PC-9 (cell line): ENCODE measurements around the gene CADM2. TPM values are rescaled to one million over a fixed set of nuclear protein-coding genes. Genes with fewer than 3 reads are reported as not detected.

Source experiments
- BruUV-seq: library from RNA; stranded (reverse); fragments of 400-500 nt; replicated peaks from 2 replicates; lab custom pipeline; 2021; lab: Mats Ljungman, UMichigan
- CTCF ChIA-PET: fragments of 300-600 bp; sonication (Branson Sonifier 250); formaldehyde crosslinking; loops from one replicate; lab custom pipeline; 2022; ENCODE audit warnings: antibody characterized with exemption; lab: Charles Lee
- POLR2A ChIA-PET: fragments of 300-600 bp; sonication (Branson Sonifier 250); formaldehyde crosslinking; loops from one replicate; lab custom pipeline; 2022; ENCODE audit warnings: antibody characterized with exemption; ENCODE audit not compliant: unreplicated experiment; lab: Charles Lee
- DNase-seq, 2 experiments: peaks; one replicate each; pipeline versions ENCODE4 v3.0.0 to v3.0.0-alpha.2; 2015 to 2022; ENCODE audit warnings: mixed read lengths in 1 of 2
- H2AFZ ChIP-seq: fragments of 200-600 bp; sonication (generic); 2 replicates; pipeline ENCODE4 v1.8.1; 2017; ENCODE audit warnings: antibody characterized with exemption
- H3F3A ChIP-seq: fragments of 200-600 bp; sonication (generic); 2 replicates; pipeline ENCODE4 v1.8.1; 2017; ENCODE audit warnings: antibody characterized with exemption, mild to moderate bottlenecking, low read depth; ENCODE audit not compliant: insufficient read depth
- H3K27ac ChIP-seq: fragments of 200-600 bp; sonication (generic); 2 replicates; pipeline ENCODE4 v1.6.1; 2016; ENCODE audit warnings: mixed run types
- H3K27me3 ChIP-seq: fragments of 200-600 bp; sonication (generic); 2 replicates; pipeline ENCODE4 v1.6.1; 2016; ENCODE audit warnings: low read depth, mixed run types; ENCODE audit not compliant: insufficient read depth
- H3K36me3 ChIP-seq: fragments of 200-600 bp; sonication (generic); 2 replicates; pipeline ENCODE4 v1.6.1; 2016; ENCODE audit warnings: low read depth, mixed run types
- H3K4me1 ChIP-seq: fragments of 200-600 bp; sonication (generic); replicated peaks from 2 replicates; pipeline ENCODE4 v1.6.1; 2016; ENCODE audit warnings: mixed run types; ENCODE audit not compliant: insufficient read depth
- H3K4me2 ChIP-seq: fragments of 200-600 bp; sonication (generic); 2 replicates; pipeline ENCODE4 v1.6.1; 2017; ENCODE audit warnings: mixed run types
- H3K4me3 ChIP-seq: fragments of 200-600 bp; sonication (generic); 2 replicates; pipeline ENCODE4 v1.6.1; 2016; ENCODE audit warnings: mixed run types
- H3K79me2 ChIP-seq: fragments of 200-600 bp; sonication (generic); 2 replicates; pipeline ENCODE4 v1.6.1; 2017; ENCODE audit warnings: low read depth, mixed run types
- H3K9me2 ChIP-seq: fragments of 200-600 bp; sonication (generic); 2 replicates; pipeline ENCODE4 v1.8.1; 2017; ENCODE audit warnings: mild to moderate bottlenecking; ENCODE audit not compliant: insufficient read depth
- H3K9me3 ChIP-seq: fragments of 200-600 bp; sonication (generic); 2 replicates; pipeline ENCODE4 v1.8.1; 2016; ENCODE audit warnings: low read depth; ENCODE audit not compliant: insufficient read depth
- H4K20me1 ChIP-seq: fragments of 200-600 bp; sonication (generic); 2 replicates; pipeline ENCODE4 v1.8.1; 2017; ENCODE audit not compliant: insufficient read depth
- CTCF ChIP-seq: fragments of 200-600 bp; sonication (generic); conservative IDR thresholded peaks from 2 replicates; pipeline ENCODE4 v1.6.1; 2017; ENCODE audit warnings: mixed run types, antibody characterized with exemption, mild to moderate bottlenecking, moderate library complexity
- EZH2 ChIP-seq: fragments of 200-600 bp; sonication (generic); IDR thresholded peaks from 2 replicates; pipeline ENCODE4 v1.8.0; 2017; ENCODE audit warnings: antibody characterized with exemption, low read depth
- intact Hi-C: fragments of 100-400 bp; cut with micrococcal nuclease; formaldehyde crosslinking; loops from one replicate; pipeline ENCODE4 v1.10.0; 2022; ENCODE audit not compliant: unreplicated experiment
- total RNA-seq: library from RNA; stranded (reverse); gene quantifications from 2 replicates; pipeline ENCODE4 v1.2.3, GENCODE V29; 2021

The CADM2 gene
- total RNA-seq, 1 experiment from 2014 or later: 0.59 TPM

- intact Hi-C loops: no loop called here
- no peak overlapping the region for H3K4me3 ChIP-seq
- no TSS peak for BruUV-seq
- no peak for DNase-seq
- H3K9me3 ChIP-seq: no peaks in the 10 kb centered on the region
- TF ChIP-seq EZH2: no peak
- TF ChIP-seq CTCF: no peak
- H2AFZ ChIP-seq: no peak overlapping the region
- H3K4me1 ChIP-seq: no peaks in the 10 kb centered on the region
- no peaks in the 10 kb centered on the region for H4K20me1 ChIP-seq
- no peak overlapping the region for H3K27ac ChIP-seq
- H3K79me2 ChIP-seq: no peaks in the 10 kb centered on the region
- no peaks in the 10 kb centered on the region for H3K27me3 ChIP-seq
- no peaks in the 10 kb centered on the region for H3K9me2 ChIP-seq
- POLR2A ChIA-PET: no interaction called here
- H3F3A ChIP-seq: no peaks in the 10 kb centered on the region
- no peaks in the 10 kb centered on the region for H3K36me3 ChIP-seq
- CTCF ChIA-PET: no interaction called here
- H3K4me2 ChIP-seq: no peak overlapping the region
Measured at GRCh38 chr3:85632921-85633320, 674.1 kb downstream of the CADM2 start.

- Histone ChIP-seq H3K4me1 (no peaks in the 10 kb centered on the region), H3K9me2 (no peaks in the 10 kb centered on the region), H4K20me1 (no peaks in the 10 kb centered on the region), H3K9me3 (no peaks in the 10 kb centered on the region), H3K27ac (no peak overlapping the region), H3K4me2 (no peak overlapping the region), H3K27me3 (no peaks in the 10 kb centered on the region), H3F3A (no peaks in the 10 kb centered on the region), H2AFZ (no peak overlapping the region), H3K79me2 (no peaks in the 10 kb centered on the region), H3K36me3 (no peaks in the 10 kb centered on the region), H3K4me3 (no peak overlapping the region)
- BruUV-seq: no TSS peak
- intact Hi-C loops: no loop called here
- POLR2A ChIA-PET: no interaction called here
- TF ChIP-seq CTCF: no peak
- TF ChIP-seq EZH2: no peak
- CTCF ChIA-PET: interaction anchor here (0.6 kb wide), 1 partner anchor 68 kb away, joined by 6 read pairs; no protein-coding TSS in a partner anchor
- DNase-seq: no peak
Measured at GRCh38 chr3:85652360-85652759, 693.6 kb downstream of the CADM2 start.

DNA sequence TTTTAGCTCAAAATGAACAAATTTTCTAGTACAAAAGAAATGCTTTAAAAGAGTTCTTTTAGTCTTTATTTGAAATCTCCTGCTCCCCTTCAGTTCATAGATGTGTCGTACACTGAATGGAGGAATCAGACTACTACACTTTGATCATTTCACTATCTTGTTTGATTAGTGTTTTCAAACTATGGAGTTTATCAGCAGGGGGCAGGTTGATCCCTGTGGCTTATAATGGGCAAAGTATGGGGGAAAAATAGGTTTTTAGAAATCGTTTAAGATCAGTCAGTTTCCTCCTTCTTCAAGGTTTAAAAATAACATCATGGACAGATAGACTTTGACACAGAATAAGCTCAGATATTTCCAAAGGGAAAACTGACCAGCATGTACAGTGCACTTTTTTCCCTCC, 701.7 kb downstream of the CADM2 start:
- Histone ChIP-seq H4K20me1 (no peaks in the 10 kb centered on the region), H3K9me2 (no peaks in the 10 kb centered on the region), H3F3A (no peaks in the 10 kb centered on the region), H3K9me3 (no peaks in the 10 kb centered on the region), H3K27me3 (no peaks in the 10 kb centered on the region), H3K27ac (no peak overlapping the region), H3K36me3 (no peaks in the 10 kb centered on the region), H3K4me2 (no peak overlapping the region), H2AFZ (no peak overlapping the region), H3K4me3 (no peak overlapping the region), H3K79me2 (no peaks in the 10 kb centered on the region), H3K4me1 (no peaks in the 10 kb centered on the region)
- ChIA-PET POLR2A (no interaction called here), CTCF (no interaction called here)
- no TSS peak for BruUV-seq
- intact Hi-C loops: no loop called here
- no peak for DNase-seq
- TF ChIP-seq CTCF: no peak
- TF ChIP-seq EZH2: no peak
